NCI-H2227 (cell line): ENCODE data around the gene FOXD4L1.
"Not testable (repeated sequence)": the region's sequence is repeated elsewhere in the genome, so short reads cannot be mapped to it uniquely, and the experiment has no call there.

Experiments used
- DNase-seq: peaks from one replicate; lab custom pipeline; 2025; ENCODE audit not compliant: unreplicated experiment; lab: John Stamatoyannopoulos, UW

Gene FOXD4L1

GRCh38 chr2:113498365-113498764 lies at the start of gene FOXD4L1:
FOXD4L1 (plus strand) TSS chr2:113498665; CDS start chr2:113499257, 592 bp downstream.
- DNase-seq, result not testable (repeated sequence)

DNA sequence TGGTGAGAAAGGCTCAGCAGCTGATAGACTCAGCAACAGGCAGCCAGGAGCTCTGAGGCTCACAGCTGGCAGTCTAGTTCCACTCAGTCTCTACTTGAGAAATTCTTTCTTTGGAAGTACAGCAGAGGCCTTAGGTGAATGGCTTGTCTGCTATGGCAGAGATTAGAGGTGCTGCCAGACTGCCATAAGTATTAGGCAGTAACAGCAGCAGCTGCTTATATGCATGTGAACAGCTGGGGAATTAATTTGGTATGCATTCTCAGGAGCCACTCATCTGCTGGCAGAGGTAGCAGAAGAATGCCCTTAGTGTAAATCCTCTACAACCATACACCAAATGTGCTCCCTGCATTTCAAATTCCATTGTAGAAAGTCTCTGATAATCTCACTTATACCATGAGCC lies 32.7 kb upstream of the FOXD4L1 start:
- not testable (repeated sequence) for DNase-seq

DNA sequence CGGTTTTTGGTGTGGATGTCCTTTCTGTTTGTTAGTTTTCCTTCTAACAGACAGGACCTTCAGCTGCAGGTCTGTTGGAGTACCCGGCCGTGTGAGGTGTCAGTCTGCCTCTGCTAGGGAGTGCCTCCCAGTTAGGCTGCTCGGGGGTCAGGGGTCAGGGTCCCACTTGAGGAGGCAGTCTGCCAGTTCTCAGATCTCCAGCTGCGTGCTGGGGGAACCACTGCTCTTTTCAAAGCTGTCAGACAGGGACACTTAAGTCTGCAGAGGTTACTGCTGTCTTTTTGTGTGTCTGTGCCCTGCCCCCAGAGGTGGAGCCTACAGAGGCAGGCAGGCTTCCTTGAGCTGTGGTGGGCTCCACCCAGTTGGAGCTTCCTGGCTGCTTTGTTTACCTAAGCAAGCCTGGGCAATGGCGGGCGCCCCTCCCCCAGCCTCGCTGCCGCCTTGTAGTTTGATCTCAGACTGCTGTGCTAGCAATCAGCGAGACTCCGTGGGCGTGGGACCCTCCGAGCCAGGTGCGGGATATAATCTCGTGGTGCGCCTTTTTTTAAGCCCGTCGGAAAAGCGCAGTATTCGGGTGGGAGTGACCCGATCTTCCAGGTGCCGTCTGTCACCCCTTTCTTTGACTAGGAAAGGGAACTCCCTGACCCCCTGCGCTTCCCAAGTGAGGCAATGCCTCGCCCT lies 21.6 kb upstream of the FOXD4L1 start:
- not testable (repeated sequence) for DNase-seq

GRCh38 chr2:113496527-113496926 lies 1.9 kb upstream of the FOXD4L1 start:
- not testable (repeated sequence) for DNase-seq

DNA sequence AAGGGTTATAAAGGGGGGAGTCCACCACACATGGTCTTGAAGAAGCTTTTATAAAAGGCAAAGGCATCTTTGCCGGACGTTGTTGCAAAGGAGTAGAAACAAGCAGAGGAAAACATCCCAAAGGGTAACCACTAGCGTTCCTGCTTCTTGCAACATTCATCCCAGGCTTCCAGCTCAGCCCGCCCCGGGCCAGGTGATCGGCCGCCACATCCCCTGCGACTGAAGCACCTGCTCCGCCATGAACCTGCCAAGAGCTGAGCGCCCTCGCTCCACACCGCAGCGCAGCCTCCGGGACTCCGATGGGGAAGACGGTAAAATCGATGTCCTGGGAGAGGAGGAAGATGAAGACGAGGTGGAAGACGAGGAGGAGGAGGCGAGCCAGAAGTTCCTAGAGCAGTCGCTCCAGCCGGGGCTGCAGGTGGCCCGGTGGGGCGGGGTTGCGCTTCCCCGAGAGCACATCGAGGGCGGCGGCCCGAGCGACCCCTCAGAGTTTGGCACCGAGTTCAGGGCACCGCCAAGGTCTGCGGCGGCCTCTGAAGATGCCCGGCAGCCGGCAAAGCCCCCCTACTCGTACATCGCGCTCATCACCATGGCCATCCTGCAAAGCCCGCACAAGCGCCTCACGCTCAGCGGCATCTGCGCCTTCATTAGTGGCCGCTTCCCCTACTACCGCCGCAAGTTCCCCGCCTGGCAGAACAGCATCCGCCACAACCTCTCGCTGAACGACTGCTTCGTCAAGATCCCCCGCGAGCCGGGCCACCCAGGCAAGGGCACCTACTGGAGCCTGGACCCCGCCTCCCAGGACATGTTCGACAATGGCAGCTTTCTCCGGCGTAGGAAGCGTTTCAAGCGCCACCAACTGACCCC lies 787 bp downstream of the FOXD4L1 start:
- DNase-seq, result not testable (repeated sequence)

GRCh38 chr2:113499886-113500722 lies 1.6 kb downstream of the FOXD4L1 start:
- DNase-seq, result not testable (repeated sequence)

DNA sequence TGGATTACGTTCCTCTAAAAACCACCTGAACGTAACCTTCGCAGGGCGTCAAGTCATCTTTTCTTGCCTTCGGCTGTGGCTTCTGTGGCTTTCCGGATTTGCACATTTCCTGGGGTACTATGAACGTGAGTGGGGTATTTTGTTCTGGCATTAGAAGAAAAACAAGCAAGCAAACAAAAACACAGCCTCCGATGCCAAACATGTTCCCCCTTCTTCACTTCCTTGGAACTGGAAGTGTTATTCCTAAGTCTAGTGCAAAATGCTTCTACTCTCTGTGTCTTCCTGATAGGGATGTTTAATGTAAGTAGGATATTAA lies 2.2 kb downstream of the FOXD4L1 start:
- DNase-seq, result not testable (repeated sequence)

DNA sequence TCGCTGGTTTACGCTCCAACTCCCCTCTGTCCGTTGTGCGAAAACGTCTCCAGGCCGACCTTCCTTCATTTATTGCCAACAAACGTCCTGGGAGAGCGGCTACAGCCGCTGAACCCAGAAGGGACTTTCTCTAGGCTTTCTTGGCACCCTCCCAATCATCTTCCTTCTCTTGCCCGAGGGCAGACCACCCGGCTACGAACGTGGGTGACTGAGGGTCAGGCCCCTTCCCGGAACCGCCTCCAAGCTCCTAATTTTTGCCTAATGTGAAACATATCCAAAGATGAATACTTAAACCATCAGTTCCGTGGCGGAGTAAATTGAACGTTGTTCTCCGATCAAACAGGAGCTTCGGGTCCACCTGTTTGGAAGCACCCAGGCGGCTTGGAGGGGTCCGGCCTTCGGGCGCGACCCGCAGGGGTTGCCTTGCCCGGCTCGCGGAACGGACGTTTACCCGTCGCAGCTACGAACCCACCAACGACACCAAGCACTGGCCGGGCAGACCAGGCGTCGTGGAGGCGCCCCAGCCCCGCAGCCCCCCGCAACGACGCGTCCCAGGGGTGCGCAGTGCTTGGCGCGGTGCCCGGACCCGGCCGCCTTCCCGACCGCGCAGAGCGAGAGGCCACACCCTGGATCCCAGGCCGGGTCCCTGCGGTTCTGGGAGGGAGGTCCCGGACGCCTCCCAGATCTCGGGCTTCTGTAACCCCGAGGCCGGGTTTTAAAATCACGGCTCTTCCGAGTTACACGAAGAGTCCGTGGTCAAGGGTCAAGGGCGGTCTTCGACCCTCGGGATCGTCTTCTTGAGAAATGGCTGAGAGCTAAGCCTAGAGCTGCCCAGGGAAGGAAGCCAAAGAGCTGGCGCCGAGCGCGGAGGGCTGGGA lies 4.0 kb downstream of the FOXD4L1 start:
- not testable (repeated sequence) for DNase-seq

DNA sequence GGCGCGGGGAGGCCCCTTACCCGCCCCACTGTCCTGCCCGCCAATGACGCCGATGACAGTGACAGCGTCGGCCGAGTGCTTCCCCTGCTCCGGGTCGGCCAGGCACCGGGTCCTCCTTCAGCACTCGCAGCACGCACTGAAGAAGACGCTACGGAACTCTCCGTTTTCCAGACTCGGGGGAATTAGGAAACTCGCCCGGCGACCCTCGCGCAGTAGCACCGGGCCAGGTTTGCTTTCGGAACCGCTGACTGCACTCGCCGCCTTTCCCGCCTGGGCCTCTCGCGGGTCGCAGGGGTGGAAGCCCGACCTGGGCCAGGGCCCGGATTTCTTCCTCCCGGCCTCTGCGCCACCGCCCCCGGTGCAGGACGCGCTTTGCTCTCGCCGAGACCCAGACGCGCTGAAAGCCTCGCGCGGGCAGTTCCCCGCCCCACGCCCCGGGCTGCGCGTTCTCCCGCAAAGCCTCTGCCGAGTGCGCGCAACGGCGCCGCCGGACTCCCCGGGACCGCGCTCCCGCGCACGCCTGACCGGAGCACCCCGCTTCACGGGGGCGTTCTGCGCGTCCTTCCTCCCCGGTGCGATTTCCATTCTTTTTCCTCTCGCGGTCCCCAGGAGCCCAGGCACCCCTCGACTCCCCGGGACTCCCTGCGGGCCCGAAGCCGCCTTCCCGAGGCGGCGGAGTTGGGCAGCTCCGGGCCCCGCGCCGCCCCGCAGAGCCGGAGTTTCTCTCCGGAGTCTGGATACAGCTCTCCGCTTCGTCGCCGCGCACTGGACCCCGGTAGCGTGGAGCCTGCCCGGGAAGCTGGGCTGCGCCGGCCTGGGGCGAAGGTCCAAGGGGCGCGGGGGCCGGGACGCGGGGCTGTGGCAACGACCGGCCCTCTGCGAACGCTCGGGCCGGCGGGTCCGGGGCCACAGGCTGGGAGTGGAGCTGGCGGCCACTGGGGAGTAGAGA lies 4.9 kb downstream of the FOXD4L1 start:
- not testable (repeated sequence) for DNase-seq

DNA sequence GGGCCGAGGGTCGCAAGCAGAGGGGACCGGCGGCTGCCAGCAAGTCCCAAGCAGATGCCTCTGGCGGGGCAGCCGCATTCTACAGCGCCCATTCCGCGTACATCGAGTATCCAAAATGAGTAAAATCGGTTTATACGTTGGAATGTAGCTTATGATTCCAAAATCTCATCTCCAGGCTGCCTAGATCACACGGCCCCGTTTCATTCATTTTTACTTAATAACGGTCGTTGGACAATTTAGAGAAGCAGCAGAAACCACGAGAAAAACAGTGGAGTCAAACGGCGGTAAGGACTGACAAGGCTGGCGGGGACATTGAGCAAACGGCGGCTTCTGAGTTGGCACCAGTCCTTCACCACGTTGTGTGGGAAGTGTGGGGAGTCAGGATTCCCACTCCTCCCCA lies 5.6 kb downstream of the FOXD4L1 start:
- DNase-seq, result not testable (repeated sequence)

- DNase-seq, result not testable (repeated sequence)
Observed at GRCh38 chr2:113507394-113508140, 9.1 kb downstream of the FOXD4L1 start.

DNA sequence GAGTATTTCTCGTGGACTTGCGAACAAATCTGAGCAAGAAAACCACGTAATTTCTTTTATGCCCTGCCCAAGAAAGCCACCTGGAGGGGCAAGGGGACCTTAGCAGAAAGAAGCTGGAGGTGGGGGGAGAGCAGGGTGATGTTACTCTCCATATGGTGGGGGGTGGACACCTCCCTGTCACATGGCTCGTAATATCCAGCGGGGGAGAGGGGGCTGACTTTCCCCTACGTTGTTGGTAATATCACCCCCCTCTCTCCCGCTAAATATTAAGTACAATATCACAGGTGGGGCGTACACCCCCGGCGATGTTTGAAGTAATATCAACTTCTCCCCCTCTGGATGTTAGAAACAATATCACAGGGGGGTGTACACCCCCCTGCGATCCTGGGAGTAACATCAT lies 9.7 kb downstream of the FOXD4L1 start:
- DNase-seq, result not testable (repeated sequence)

DNA sequence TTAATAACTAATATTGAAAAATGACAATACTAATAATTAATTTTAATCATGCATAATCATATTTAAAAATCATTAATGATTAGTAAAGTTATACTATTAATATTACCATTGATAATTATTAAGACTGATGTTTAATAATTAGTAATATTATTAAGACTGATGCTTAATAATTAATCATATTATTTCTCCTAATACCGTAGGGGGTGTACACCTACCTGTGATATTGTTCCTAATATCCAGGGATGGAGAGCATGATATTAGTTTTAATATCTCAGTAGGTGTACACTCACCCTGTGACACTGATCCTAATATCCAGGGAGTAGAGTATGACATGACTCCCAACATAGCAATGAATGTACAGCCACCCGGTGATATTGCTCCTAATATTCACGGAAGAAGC lies 12.4 kb downstream of the FOXD4L1 start:
- not testable (repeated sequence) for DNase-seq

DNA sequence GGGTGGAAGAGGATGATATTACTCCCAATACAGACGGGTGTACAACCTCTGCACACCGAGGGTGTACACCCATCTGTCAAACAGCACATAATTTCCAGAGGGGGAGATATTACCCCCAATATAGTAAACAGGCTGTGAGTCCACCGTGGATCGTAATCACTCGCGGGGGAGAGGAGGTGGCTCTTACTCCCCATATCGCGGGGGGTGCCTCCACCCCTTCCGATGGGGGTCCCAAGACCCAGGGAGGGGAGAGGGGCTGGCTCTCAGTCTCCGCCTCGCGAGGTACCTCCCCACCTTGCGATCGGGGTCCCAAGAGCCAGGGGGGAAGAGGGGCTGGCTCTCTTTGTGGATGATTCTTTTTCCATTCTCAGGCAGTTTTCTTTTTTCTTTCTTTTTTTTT lies 13.4 kb downstream of the FOXD4L1 start:
- DNase-seq, result not testable (repeated sequence)

- DNase-seq, result not testable (repeated sequence)
Observed at GRCh38 chr2:113515457-113515856, 17.0 kb downstream of the FOXD4L1 start.

GRCh38 chr2:113515995-113516394 lies 17.5 kb downstream of the FOXD4L1 start:
- DNase-seq, result not testable (repeated sequence)

GRCh38 chr2:113517025-113517424 lies 18.6 kb downstream of the FOXD4L1 start:
- DNase-seq, result not testable (repeated sequence)

DNA sequence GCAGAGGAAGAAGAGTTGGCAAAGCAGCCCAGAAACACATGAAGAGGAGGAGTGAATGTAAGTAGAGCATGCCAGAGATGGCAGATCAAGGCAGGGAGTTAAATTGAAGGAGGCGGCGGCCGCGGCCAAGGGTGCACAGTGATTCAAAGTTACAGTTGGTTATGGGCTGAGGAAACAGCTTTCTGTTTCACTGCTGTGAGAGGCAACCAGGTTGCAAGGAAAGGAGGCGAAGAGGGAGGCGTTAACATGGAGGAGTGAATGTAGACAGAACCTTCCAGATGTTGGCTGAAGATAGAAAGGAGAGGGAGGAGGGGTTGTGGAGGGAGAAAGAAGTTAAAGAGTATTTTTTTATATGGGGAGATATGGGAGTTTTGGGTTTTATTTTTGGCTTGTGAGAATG lies 22.4 kb downstream of the FOXD4L1 start:
- DNase-seq, result not testable (repeated sequence)
